ENCODE results near the gene GNLY.

The GNLY gene

DNA sequence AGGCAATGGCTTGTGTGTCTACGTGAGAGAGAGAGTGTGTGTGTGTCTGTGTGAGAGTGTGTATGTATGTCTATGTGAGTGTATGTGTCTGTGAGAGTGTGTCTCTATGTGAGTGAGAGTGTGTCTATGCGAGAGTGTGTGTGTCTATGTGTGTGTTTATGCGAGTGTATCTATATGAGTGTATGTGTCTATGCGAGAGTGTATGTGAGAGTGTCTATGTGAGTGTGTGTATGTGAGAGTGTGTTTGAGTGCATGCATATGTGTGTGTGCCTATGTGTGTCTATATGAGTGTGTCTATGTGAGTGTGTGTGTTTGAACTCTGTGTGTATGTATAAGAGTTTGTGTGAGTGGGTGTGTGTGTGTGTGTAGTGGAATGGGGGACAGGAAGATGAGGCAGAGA, 9.8 kb upstream of the GNLY start:
- Histone ChIP-seq H3K4me1 (no peaks in the 10 kb centered on the region; the same call in 1 of the 2 replicates), H3K27me3 (ENCODE audit: low read depth) (0 out of 2 replicates have a peak, but pooled peaks cover 4% of the 10 kb centered on the region), H3K9me3 (no peaks in the 10 kb centered on the region), H3K36me3 (replicated peaks) (no peaks in the 10 kb centered on the region), H3K4me3 (no peak overlapping the region)
- DNase-seq (ENCODE audit: low spot score in 2 of 2), result no peak
- in situ Hi-C loops (cut with MboI; ENCODE audit: low sequenced_read_pairs), result no loop called here

GRCh38 chr2:85684806-85685205, 9.4 kb upstream of the GNLY start:
- in situ Hi-C loops (cut with MboI; ENCODE audit: low sequenced_read_pairs), result no loop called here
- Histone ChIP-seq H3K4me1 (no peaks in the 10 kb centered on the region), H3K27me3 (ENCODE audit: low read depth) (0 out of 2 replicates have a peak, but pooled peaks cover 4% of the 10 kb centered on the region), H3K9me3 (no peaks in the 10 kb centered on the region), H3K36me3 (replicated peaks) (no peaks in the 10 kb centered on the region), H3K4me3 (no peak overlapping the region)
- no peak for DNase-seq (ENCODE audit: low spot score in 2 of 2)

GRCh38 chr2:85690932-85691331, 3.2 kb upstream of the GNLY start:
- Histone ChIP-seq H3K4me3 (no peak overlapping the region), H3K9me3 (no peaks in the 10 kb centered on the region), H3K36me3 (replicated peaks) (no peaks in the 10 kb centered on the region), H3K4me1 (no peaks in the 10 kb centered on the region), H3K27me3 (ENCODE audit: low read depth) (0 out of 2 replicates have a peak, but pooled peaks cover 4% of the 10 kb centered on the region)
- in situ Hi-C loops (cut with MboI; ENCODE audit: low sequenced_read_pairs), result no loop called here
- DNase-seq (ENCODE audit: low spot score in 2 of 2), result no peak

- Histone ChIP-seq H3K9me3 (no peaks in the 10 kb centered on the region), H3K27me3 (ENCODE audit: low read depth) (no peaks in the 10 kb centered on the region), H3K4me1 (no peaks in the 10 kb centered on the region), H3K36me3 (replicated peaks) (no peaks in the 10 kb centered on the region), H3K4me3 (no peak overlapping the region)
- in situ Hi-C loops (cut with MboI; ENCODE audit: low sequenced_read_pairs), result no loop called here
- DNase-seq (ENCODE audit: low spot score in 2 of 2), result no peak
Observed at GRCh38 chr2:85692039-85692645, 2.0 kb upstream of the GNLY start.

DNA sequence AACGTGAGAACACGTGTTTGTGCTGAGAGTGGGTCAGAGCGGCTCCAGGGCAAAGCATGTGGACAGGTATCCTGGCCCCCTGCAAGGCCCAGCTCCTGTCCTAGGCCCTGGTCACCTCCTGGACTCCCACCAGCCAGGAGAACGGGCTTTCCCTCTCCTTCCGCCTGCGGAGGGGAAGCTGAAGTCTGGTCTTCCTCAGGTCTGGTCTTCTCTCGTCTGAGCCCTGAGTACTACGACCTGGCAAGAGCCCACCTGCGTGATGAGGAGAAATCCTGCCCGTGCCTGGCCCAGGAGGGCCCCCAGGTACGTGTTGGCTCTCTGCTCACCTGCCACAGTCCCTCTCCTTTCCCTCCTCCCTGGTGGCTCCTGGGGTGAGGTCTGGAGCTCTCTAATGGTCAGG, 963 bp downstream of the GNLY start:
- in situ Hi-C loops (cut with MboI; ENCODE audit: low sequenced_read_pairs), result no loop called here
- Histone ChIP-seq H3K9me3 (no peaks in the 10 kb centered on the region), H3K4me1 (no peaks in the 10 kb centered on the region), H3K36me3 (replicated peaks) (no peaks in the 10 kb centered on the region), H3K4me3 (no peak overlapping the region), H3K27me3 (ENCODE audit: low read depth) (no peaks in the 10 kb centered on the region)
- no peak for DNase-seq (ENCODE audit: low spot score in 2 of 2)

DNA sequence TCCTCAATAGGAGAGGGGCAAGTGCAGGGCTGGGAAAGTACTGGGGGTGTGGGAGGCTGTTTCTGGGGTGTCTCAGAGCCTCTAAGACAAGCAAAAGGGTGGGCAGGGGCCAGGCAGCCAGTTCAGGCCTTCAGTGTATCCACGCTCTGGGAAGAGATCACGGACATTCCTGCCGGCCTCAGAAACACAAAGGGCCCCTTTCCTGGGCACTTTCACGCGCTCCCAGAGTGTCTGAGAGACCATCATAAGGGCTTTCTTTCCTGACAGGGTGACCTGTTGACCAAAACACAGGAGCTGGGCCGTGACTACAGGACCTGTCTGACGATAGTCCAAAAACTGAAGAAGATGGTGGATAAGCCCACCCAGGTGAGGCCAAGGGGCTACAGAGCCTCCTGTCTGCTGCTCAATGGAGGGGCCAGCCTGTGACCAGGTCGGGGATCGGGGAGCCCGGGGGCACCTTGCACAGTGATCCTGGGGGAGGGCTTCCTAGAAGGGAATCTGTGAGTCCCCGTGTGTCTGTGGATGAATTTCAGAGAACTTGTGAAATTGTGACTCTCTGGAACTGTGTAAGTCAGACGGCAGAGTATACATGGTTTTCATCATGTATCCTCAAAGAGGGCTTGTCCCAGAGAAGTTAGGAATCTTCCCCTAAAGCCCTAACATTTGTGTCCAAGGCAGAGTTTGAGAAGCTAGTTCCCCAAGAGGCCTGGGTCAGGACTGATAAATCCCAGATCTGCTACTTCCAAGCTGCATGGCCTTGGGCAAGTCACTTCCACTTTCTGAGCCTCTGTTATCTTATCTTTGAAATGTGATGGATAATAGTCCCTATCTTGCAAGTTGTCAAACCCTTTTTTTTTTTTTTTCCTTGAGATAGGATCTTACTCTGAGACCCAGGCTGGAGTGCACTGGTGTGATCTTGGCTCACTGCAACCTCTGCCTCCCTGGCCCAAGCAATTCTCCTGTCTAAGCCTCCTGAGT, 1.8 kb downstream of the GNLY start:
- in situ Hi-C loops (cut with MboI; ENCODE audit: low sequenced_read_pairs), result no loop called here
- no peak for DNase-seq (ENCODE audit: low spot score in 2 of 2)
- no peaks in the 10 kb centered on the region for H3K36me3 ChIP-seq (replicated peaks)
- H3K9me3 ChIP-seq, result no peaks in the 10 kb centered on the region
- no peak overlapping the region for H3K4me3 ChIP-seq
- H3K4me1 ChIP-seq, result no peaks in the 10 kb centered on the region
- H3K27me3 ChIP-seq (ENCODE audit: low read depth), result no peaks in the 10 kb centered on the region

DNA sequence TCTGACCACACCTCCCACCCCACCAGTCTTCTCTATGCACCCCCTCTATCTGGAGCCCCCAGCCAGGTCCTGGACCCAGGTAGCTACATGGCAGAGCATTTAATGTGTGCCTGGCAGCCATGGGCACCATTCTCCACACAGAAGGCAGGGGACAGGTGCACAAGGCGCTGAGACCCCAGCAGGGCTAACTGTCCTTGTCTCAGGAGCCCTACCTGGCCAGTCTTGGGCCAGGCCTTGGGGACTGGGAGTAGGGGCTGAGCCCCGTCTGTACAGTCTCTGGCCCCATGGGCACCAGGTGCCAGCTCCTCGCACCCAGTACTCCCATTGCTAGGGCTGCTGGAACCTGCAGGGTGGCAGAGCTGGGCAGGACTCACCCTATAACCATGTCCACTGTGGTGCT, 2.9 kb downstream of the GNLY start:
- Histone ChIP-seq H3K9me3 (no peaks in the 10 kb centered on the region), H3K27me3 (ENCODE audit: low read depth) (no peaks in the 10 kb centered on the region), H3K4me1 (peaks cover under 1% of the 10 kb centered on the region), H3K36me3 (replicated peaks) (no peaks in the 10 kb centered on the region), H3K4me3 (no peak overlapping the region)
- in situ Hi-C loops (cut with MboI; ENCODE audit: low sequenced_read_pairs), result no loop called here
- no peak for DNase-seq (ENCODE audit: low spot score in 2 of 2)

DNA sequence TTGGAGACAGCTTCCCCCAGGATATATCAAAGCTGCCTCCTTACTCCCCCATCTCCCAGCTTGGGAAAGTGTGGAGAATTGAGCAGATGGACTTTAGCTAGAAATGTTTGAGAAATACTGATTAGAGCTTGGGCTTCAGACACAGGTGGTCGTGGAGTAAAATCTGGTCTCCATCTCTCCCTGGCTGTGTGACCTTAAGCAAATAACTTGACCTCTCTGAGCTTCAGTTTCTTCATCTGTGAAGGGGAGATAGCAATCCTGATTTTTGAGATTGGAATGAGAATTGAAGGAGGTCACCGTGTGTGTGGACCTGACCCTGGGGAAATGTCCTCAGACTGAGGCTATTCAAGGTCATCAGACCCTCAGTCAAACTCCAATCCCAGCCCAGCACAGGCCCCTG, 3.6 kb downstream of the GNLY start:
- Histone ChIP-seq H3K4me1 (peaks cover 4% of the 10 kb centered on the region), H3K36me3 (replicated peaks) (no peaks in the 10 kb centered on the region), H3K9me3 (no peaks in the 10 kb centered on the region), H3K4me3 (no peak overlapping the region), H3K27me3 (ENCODE audit: low read depth) (no peaks in the 10 kb centered on the region)
- in situ Hi-C loops (cut with MboI; ENCODE audit: low sequenced_read_pairs), result no loop called here
- no peak for DNase-seq (ENCODE audit: low spot score in 2 of 2)

DNA sequence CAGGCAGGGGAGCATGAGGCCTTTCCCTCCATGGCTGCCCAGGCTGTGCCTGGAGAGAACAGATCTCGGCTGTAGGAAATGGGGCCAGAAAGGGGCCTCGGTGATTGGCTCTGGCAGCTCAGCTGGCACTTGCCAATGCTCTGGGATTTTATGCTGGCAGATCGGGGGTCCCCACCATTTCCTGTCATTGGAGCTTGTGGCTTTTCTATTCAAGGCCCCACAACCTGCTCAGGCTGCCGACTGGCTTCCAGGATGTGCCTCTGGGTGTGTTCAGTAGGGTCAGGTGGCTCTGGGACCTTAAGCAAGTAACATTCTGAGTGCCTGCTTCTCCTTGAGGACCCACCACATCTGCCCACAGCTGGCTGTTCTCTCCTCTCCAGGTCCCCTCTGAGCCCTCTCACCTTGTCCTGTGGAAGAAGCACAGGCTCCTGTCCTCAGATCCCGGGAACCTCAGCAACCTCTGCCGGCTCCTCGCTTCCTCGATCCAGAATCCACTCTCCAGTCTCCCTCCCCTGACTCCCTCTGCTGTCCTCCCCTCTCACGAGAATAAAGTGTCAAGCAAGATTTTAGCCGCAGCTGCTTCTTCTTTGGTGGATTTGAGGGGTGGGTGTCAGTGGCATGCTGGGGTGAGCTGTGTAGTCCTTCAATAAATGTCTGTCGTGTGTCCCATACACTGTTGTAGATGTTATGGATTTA, 4.2 kb downstream of the GNLY start:
- Histone ChIP-seq H3K9me3 (no peaks in the 10 kb centered on the region), H3K4me3 (no peak overlapping the region)
- in situ Hi-C loops (cut with MboI; ENCODE audit: low sequenced_read_pairs), result no loop called here

GRCh38 chr2:85698880-85699254, 4.7 kb downstream of the GNLY start:
- Histone ChIP-seq H3K9me3 (no peaks in the 10 kb centered on the region), H3K36me3 (replicated peaks) (no peaks in the 10 kb centered on the region), H3K4me1 (peaks cover 4% of the 10 kb centered on the region), H3K4me3 (no peak overlapping the region), H3K27me3 (ENCODE audit: low read depth) (no peaks in the 10 kb centered on the region)
- in situ Hi-C loops (cut with MboI; ENCODE audit: low sequenced_read_pairs), result no loop called here
- DNase-seq (ENCODE audit: low spot score in 2 of 2), result no peak

More for the DNA sequence above, 4.2 kb downstream of the GNLY start:
- Histone ChIP-seq H3K27me3 (ENCODE audit: low read depth) (no peaks in the 10 kb centered on the region), H3K4me1 (peaks cover 4% of the 10 kb centered on the region), H3K36me3 (replicated peaks) (no peaks in the 10 kb centered on the region)
- DNase-seq (ENCODE audit: low spot score in 2 of 2), result no peak

- Histone ChIP-seq H3K4me1 (peaks cover 4% of the 10 kb centered on the region), H3K27me3 (ENCODE audit: low read depth) (no peaks in the 10 kb centered on the region), H3K4me3 (no peak overlapping the region), H3K9me3 (no peaks in the 10 kb centered on the region), H3K36me3 (replicated peaks) (no peaks in the 10 kb centered on the region)
- no peak for DNase-seq (ENCODE audit: low spot score in 2 of 2)
- in situ Hi-C loops (cut with MboI; ENCODE audit: low sequenced_read_pairs), result no loop called here
Observed at GRCh38 chr2:85699325-85699724, 5.2 kb downstream of the GNLY start.

DNA sequence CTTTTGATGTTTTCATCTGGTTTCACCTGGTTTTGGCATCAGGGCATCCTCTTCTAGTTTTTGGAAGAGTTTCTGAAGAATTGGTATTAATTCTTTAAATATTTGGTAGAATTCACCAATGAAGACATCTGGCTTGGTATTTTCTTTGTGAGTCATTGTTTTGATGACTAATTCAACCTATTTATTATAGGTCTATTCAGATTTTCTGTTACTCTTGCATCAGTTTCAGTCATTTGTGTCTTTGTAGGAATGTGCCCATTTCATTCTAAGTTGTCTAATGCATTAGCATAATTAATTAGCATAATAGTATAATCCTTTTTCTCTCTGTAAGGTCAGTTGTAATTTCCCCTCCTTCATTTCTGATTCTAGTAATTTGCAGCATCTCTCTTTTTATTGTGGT, 8.0 kb downstream of the GNLY start:
- DNase-seq (ENCODE audit: low spot score in 2 of 2), result no peak
- H3K27me3 ChIP-seq (ENCODE audit: low read depth), result no peaks in the 10 kb centered on the region
- in situ Hi-C loops (cut with MboI; ENCODE audit: low sequenced_read_pairs), result no loop called here
- H3K4me1 ChIP-seq, result peaks cover 4% of the 10 kb centered on the region
- H3K9me3 ChIP-seq, result no peaks in the 10 kb centered on the region
- H3K36me3 ChIP-seq (replicated peaks), result no peaks in the 10 kb centered on the region
- H3K4me3 ChIP-seq, result no peak overlapping the region

DNA sequence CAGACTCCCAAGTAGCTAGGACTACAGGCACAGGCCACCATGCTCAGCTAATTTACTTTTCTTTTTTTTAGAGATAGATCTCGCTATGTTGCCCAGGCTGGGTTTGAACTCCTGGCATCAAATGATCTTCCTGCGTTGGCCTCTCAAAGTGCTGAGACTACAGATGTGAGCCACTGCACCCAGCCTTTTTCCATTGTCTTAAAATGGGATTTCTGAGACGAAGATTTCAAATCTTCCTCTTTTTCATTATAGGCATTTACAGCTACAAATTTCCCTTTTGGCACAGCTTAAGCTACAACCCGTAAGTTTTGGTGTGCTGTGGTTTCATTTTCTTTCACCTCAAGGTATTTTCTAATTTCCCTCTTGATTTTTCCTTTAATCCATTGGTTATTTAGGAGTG, 8.6 kb downstream of the GNLY start:
- Histone ChIP-seq H3K9me3 (no peaks in the 10 kb centered on the region), H3K4me1 (peaks cover 4% of the 10 kb centered on the region), H3K4me3 (no peak overlapping the region), H3K36me3 (replicated peaks) (no peaks in the 10 kb centered on the region), H3K27me3 (ENCODE audit: low read depth) (peaks cover 5% of the 10 kb centered on the region; the same call in 1 of the 2 replicates)
- in situ Hi-C loops (cut with MboI; ENCODE audit: low sequenced_read_pairs), result no loop called here
- no peak for DNase-seq (ENCODE audit: low spot score in 2 of 2)

- H3K36me3 ChIP-seq (replicated peaks), result no peaks in the 10 kb centered on the region
- H3K4me1 ChIP-seq, result peaks cover 4% of the 10 kb centered on the region
- no peak overlapping the region for H3K4me3 ChIP-seq
- peaks cover 5% of the 10 kb centered on the region; the same call in 1 of the 2 replicates for H3K27me3 ChIP-seq (ENCODE audit: low read depth)
- H3K9me3 ChIP-seq, result no peaks in the 10 kb centered on the region
- DNase-seq (ENCODE audit: low spot score in 2 of 2), result no peak
- in situ Hi-C loops (cut with MboI; ENCODE audit: low sequenced_read_pairs), result no loop called here
Observed at GRCh38 chr2:85703329-85703728, 9.2 kb downstream of the GNLY start.

All from HAP-1 (cell line).